WTC11 (cell line): ENCODE results near the gene ZNF445. TPM values are rescaled to one million over a fixed set of nuclear protein-coding genes. Genes with fewer than 3 reads are reported as not detected.
"Not testable (repeated sequence)": the region's sequence is repeated elsewhere in the genome, so short reads cannot be mapped to it uniquely, and the experiment has no call there.

ENCODE experiments used
- ATAC-seq: fragments of 200-7000 bp; cut with Tn5 transposase; 2 replicates; pipeline ENCODE4 v1.10.0; 2021; ENCODE audit warnings: mild to moderate bottlenecking, moderate library complexity
- CTCF ChIA-PET: fragments of 300-600 bp; sonication (Branson Sonifier 250); formaldehyde crosslinking; loops from one replicate; lab custom pipeline; 2021; ENCODE audit warnings: antibody characterized with exemption; lab: Charles Lee
- POLR2A ChIA-PET: fragments of 350-600 bp; sonication (Branson Sonifier 250); formaldehyde crosslinking; loops from one replicate; lab custom pipeline; 2021; ENCODE audit warnings: antibody characterized with exemption; lab: Charles Lee
- DNase-seq: peaks from one replicate; pipeline ENCODE4 v3.0.0; 2021; ENCODE audit warnings: low spot score
- H3K27ac Mint-ChIP-seq: 2 replicates; pipeline ENCODE4 v1.8.0; 2021; ENCODE audit warnings: mixed read lengths
- H3K27me3 Mint-ChIP-seq: 2 replicates; pipeline ENCODE4 v1.8.0; 2021; ENCODE audit warnings: low read depth, mild to moderate bottlenecking, moderate library complexity, mixed read lengths
- H3K36me3 Mint-ChIP-seq: 2 replicates; pipeline ENCODE4 v1.8.0; 2021; ENCODE audit warnings: mixed read lengths
- H3K4me1 Mint-ChIP-seq: 2 replicates; pipeline ENCODE4 v1.8.0; 2022; ENCODE audit warnings: mixed read lengths
- H3K4me3 Mint-ChIP-seq: 2 replicates; pipeline ENCODE4 v1.8.0; 2021; ENCODE audit warnings: mild to moderate bottlenecking, moderate library complexity, mixed read lengths
- H3K9me3 Mint-ChIP-seq: 2 replicates; pipeline ENCODE4 v1.8.0; 2021; ENCODE audit warnings: mixed read lengths
- ATF2 ChIP-seq: sonication (generic); formaldehyde crosslinking; IDR thresholded peaks from 2 replicates; pipeline ENCODE4 v1.8.1; 2022; ENCODE audit warnings: low read depth, missing genetic modification reagents, borderline replicate concordance
- CBFB ChIP-seq: sonication (generic); formaldehyde crosslinking; IDR thresholded peaks from 2 replicates; pipeline ENCODE4 v1.8.1; 2022; ENCODE audit warnings: mild to moderate bottlenecking, low read depth, missing genetic modification reagents
- E2F5 ChIP-seq: sonication (generic); formaldehyde crosslinking; IDR thresholded peaks from 2 replicates; pipeline ENCODE4 v1.8.1; 2022; ENCODE audit warnings: mild to moderate bottlenecking, moderate library complexity, missing genetic modification reagents
- ETV6 ChIP-seq: sonication (generic); formaldehyde crosslinking; IDR thresholded peaks from 2 replicates; pipeline ENCODE4 v1.8.1; 2022; ENCODE audit warnings: mild to moderate bottlenecking, missing genetic modification reagents
- FOXJ3 ChIP-seq: sonication (generic); formaldehyde crosslinking; IDR thresholded peaks from 2 replicates; pipeline ENCODE4 v1.9.0; 2021; ENCODE audit warnings: missing genetic modification reagents, mild to moderate bottlenecking, borderline replicate concordance
- GABPB1 ChIP-seq: sonication (generic); formaldehyde crosslinking; IDR thresholded peaks from 2 replicates; pipeline ENCODE4 v1.8.1; 2023; ENCODE audit warnings: mild to moderate bottlenecking, missing genetic modification reagents
- IRF2 ChIP-seq: sonication (generic); formaldehyde crosslinking; IDR thresholded peaks from 2 replicates; pipeline ENCODE4 v1.8.0; 2022; ENCODE audit warnings: low read depth, missing genetic modification reagents, borderline replicate concordance
- TEAD4 ChIP-seq: sonication (generic); formaldehyde crosslinking; IDR thresholded peaks from 2 replicates; pipeline ENCODE4 v1.8.0; 2022; ENCODE audit warnings: mild to moderate bottlenecking, missing genetic modification reagents
- TP53 ChIP-seq: sonication (generic); formaldehyde crosslinking; IDR thresholded peaks from 2 replicates; pipeline ENCODE4 v1.8.1; 2023; ENCODE audit warnings: mild to moderate bottlenecking, missing genetic modification reagents
- ZBTB43 ChIP-seq: sonication (generic); formaldehyde crosslinking; IDR thresholded peaks from 2 replicates; pipeline ENCODE4 v1.8.1; 2023; ENCODE audit warnings: mild to moderate bottlenecking, missing genetic modification reagents
- ZNF138 ChIP-seq: sonication (generic); formaldehyde crosslinking; conservative IDR thresholded peaks from 2 replicates; pipeline ENCODE4 v1.8.1; 2022; ENCODE audit warnings: mild to moderate bottlenecking, moderate library complexity, missing genetic modification reagents
- total RNA-seq: library from RNA; stranded (reverse); gene quantifications from 3 replicates; pipeline ENCODE4 v1.2.3, GENCODE V29; 2021
- TF ChIP-seq, protein P1 (sequence below): sonication (generic); formaldehyde crosslinking; conservative IDR thresholded peaks from 2 replicates; pipeline ENCODE4 v1.8.1; 2022; ENCODE audit warnings: mild to moderate bottlenecking, missing genetic modification reagents
- TF ChIP-seq, protein P2 (sequence below): fragments of 250-450 bp; sonication (Bioruptor Pico); IDR thresholded peaks from 2 replicates; pipeline ENCODE4 v1.9.0; 2021; ENCODE audit warnings: mild to moderate bottlenecking, borderline replicate concordance
- TF ChIP-seq, protein P3 (sequence below): sonication (generic); formaldehyde crosslinking; IDR thresholded peaks from 2 replicates; pipeline ENCODE4 v1.8.1; 2023; ENCODE audit warnings: mild to moderate bottlenecking, missing genetic modification reagents, borderline replicate concordance

The ZNF445 gene
- total RNA-seq, 1 experiment from 2014 or later = 20.3 TPM

DNA sequence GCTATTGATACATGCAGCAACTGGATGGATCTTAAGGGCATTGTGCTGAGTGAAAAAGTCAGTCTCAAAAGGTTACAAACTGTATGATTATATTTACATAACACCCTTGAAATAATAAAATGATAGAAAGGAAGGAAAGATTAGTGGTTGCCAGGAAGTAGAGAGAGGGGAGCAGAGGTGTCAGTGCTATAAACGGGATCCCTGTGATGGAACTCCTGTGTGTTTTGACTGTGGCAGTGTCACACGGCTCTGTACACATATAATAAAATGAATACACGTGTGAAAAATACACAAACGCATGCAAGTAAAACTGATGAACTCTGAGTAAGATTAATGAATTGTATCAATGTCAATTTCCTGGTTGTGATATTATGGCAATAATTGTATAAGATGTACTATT is 78.6 kb downstream of the ZNF445 start (continued):
- TF ChIP-seq ATF2 (CRISPR knock-in tag) = no peak
- no peak for TF ChIP-seq TEAD4 (CRISPR knock-in tag)
- no peak for TF ChIP-seq CBFB (CRISPR knock-in tag)
- no peak for TF ChIP-seq E2F5 (CRISPR knock-in tag)
- no peak for TF ChIP-seq ETV6 (CRISPR knock-in tag)

- H3K4me3 Mint-ChIP-seq, H3K27ac Mint-ChIP-seq, CTCF ChIA-PET, POLR2A ChIA-PET, H3K9me3 Mint-ChIP-seq, H3K27me3 Mint-ChIP-seq, DNase-seq, H3K36me3 Mint-ChIP-seq, H3K4me1 Mint-ChIP-seq, ATAC-seq: not testable (repeated sequence)
Measured at GRCh38 chr3:44398271-44398670, 79.2 kb downstream of the ZNF445 start.

DNA sequence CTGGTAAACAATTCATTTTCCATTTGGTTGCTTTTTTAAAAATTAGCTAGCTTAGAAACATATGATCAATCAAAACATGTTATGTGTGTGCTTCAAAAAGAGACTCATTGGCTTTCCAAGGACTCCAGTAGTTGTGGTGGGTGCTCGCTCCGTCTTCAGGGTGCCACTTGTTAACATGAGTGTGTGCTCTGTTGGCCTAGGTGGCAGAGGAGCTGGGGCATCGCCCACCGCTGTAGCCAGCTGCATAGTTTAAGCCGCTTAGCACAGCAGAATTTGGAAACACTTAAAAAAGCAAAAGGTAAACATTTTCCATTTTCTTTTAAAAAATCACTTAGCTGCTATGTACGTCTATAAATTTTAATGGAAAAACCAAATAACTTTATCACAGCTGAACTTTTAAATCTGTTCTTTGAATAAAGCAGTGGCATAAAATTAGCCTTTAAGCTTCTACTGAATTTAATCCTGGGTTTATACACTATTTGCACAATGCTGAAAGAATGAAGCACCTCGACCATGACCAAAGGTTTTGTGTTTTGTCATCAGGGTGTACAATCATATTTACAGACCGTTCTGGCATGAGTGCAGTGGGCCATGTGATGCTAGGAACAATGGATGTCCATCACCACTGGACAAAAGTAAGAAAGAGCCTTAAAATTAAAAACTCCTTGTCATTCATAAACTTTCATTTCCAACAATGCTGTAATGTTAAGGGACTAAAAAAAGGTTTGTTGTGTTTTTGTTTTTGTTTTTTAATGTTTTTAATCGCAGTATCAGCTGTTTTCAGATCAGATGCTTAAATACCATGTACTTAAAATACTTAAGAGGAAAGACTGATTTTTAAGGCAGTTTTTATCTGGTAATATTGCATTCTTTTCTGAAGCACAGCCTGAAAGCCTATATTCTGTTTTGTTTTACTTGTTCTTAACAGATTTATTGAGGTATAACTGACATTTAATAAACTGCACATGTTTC is 81.0 kb downstream of the ZNF445 start:
- ChIA-PET POLR2A (no interaction called here), CTCF (no interaction called here)
- peaks cover 4% of the 10 kb centered on the region for H3K9me3 Mint-ChIP-seq
- DNase-seq = no peak
- no peaks in the 10 kb centered on the region for H3K36me3 Mint-ChIP-seq
- TF ChIP-seq TP53 (CRISPR knock-in tag) = no peak
- TF ChIP-seq ZNF138 (CRISPR knock-in tag) = no peak
- TF ChIP-seq GABPB1 (CRISPR knock-in tag) = no peak
- no peak for TF ChIP-seq E2F5 (CRISPR knock-in tag)
- no peak for TF ChIP-seq CBFB (CRISPR knock-in tag)
- TF ChIP-seq, protein P1, sequence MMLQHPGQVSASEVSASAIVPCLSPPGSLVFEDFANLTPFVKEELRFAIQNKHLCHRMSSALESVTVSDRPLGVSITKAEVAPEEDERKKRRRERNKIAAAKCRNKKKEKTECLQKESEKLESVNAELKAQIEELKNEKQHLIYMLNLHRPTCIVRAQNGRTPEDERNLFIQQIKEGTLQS (CRISPR knock-in tag) = no peak
- TF ChIP-seq, protein P2, sequence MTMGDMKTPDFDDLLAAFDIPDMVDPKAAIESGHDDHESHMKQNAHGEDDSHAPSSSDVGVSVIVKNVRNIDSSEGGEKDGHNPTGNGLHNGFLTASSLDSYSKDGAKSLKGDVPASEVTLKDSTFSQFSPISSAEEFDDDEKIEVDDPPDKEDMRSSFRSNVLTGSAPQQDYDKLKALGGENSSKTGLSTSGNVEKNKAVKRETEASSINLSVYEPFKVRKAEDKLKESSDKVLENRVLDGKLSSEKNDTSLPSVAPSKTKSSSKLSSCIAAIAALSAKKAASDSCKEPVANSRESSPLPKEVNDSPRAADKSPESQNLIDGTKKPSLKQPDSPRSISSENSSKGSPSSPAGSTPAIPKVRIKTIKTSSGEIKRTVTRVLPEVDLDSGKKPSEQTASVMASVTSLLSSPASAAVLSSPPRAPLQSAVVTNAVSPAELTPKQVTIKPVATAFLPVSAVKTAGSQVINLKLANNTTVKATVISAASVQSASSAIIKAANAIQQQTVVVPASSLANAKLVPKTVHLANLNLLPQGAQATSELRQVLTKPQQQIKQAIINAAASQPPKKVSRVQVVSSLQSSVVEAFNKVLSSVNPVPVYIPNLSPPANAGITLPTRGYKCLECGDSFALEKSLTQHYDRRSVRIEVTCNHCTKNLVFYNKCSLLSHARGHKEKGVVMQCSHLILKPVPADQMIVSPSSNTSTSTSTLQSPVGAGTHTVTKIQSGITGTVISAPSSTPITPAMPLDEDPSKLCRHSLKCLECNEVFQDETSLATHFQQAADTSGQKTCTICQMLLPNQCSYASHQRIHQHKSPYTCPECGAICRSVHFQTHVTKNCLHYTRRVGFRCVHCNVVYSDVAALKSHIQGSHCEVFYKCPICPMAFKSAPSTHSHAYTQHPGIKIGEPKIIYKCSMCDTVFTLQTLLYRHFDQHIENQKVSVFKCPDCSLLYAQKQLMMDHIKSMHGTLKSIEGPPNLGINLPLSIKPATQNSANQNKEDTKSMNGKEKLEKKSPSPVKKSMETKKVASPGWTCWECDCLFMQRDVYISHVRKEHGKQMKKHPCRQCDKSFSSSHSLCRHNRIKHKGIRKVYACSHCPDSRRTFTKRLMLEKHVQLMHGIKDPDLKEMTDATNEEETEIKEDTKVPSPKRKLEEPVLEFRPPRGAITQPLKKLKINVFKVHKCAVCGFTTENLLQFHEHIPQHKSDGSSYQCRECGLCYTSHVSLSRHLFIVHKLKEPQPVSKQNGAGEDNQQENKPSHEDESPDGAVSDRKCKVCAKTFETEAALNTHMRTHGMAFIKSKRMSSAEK (CRISPR knock-in tag) = no peak
- TF ChIP-seq, protein P3, sequence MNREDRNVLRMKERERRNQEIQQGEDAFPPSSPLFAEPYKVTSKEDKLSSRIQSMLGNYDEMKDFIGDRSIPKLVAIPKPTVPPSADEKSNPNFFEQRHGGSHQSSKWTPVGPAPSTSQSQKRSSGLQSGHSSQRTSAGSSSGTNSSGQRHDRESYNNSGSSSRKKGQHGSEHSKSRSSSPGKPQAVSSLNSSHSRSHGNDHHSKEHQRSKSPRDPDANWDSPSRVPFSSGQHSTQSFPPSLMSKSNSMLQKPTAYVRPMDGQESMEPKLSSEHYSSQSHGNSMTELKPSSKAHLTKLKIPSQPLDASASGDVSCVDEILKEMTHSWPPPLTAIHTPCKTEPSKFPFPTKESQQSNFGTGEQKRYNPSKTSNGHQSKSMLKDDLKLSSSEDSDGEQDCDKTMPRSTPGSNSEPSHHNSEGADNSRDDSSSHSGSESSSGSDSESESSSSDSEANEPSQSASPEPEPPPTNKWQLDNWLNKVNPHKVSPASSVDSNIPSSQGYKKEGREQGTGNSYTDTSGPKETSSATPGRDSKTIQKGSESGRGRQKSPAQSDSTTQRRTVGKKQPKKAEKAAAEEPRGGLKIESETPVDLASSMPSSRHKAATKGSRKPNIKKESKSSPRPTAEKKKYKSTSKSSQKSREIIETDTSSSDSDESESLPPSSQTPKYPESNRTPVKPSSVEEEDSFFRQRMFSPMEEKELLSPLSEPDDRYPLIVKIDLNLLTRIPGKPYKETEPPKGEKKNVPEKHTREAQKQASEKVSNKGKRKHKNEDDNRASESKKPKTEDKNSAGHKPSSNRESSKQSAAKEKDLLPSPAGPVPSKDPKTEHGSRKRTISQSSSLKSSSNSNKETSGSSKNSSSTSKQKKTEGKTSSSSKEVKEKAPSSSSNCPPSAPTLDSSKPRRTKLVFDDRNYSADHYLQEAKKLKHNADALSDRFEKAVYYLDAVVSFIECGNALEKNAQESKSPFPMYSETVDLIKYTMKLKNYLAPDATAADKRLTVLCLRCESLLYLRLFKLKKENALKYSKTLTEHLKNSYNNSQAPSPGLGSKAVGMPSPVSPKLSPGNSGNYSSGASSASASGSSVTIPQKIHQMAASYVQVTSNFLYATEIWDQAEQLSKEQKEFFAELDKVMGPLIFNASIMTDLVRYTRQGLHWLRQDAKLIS (CRISPR knock-in tag) = no peak
- no peak for TF ChIP-seq IRF2 (CRISPR knock-in tag)
- no peak for TF ChIP-seq FOXJ3 (CRISPR knock-in tag)
- TF ChIP-seq ATF2 (CRISPR knock-in tag) = no peak
- TF ChIP-seq ZBTB43 = no peak
- H3K27me3 Mint-ChIP-seq = no peaks in the 10 kb centered on the region
- no peak overlapping the region for H3K27ac Mint-ChIP-seq
- no peak overlapping the region for H3K4me3 Mint-ChIP-seq
- no peak for ATAC-seq
- peaks cover 2% of the 10 kb centered on the region; the same call in 1 of the 2 replicates for H3K4me1 Mint-ChIP-seq
